Memory B cell (primary cell): ENCODE results near the gene GBF1.

Source experiments
- ATAC-seq: fragments of 150-1000 bp; cut with Tn5 transposase; 2 replicates; pipeline ENCODE4 v1.10.0; 2021; ENCODE audit warnings: low read depth, mild to moderate bottlenecking, moderate library complexity
- DNase-seq, 2 donors: peaks; one replicate each; pipeline ENCODE4 v3.0.0; 2022; ENCODE audit warnings: low spot score in 2 of 2
- H3K27ac Mint-ChIP-seq: one replicate; pipeline ENCODE4 v1.8.0; 2022; ENCODE audit warnings: mild to moderate bottlenecking, moderate library complexity, mixed read lengths
- H3K27me3 Mint-ChIP-seq: one replicate; pipeline ENCODE4 v1.8.0; 2022; ENCODE audit warnings: mixed read lengths
- H3K36me3 Mint-ChIP-seq: one replicate; pipeline ENCODE4 v1.8.0; 2022; ENCODE audit warnings: mild to moderate bottlenecking, mixed read lengths
- H3K4me1 Mint-ChIP-seq: one replicate; pipeline ENCODE4 v1.8.0; 2022; ENCODE audit warnings: mixed read lengths
- H3K4me3 Mint-ChIP-seq: one replicate; pipeline ENCODE4 v1.8.0; 2022; ENCODE audit warnings: mild to moderate bottlenecking, moderate library complexity, mixed read lengths
- H3K9me3 Mint-ChIP-seq: one replicate; pipeline ENCODE4 v1.8.0; 2022; ENCODE audit warnings: mixed read lengths

GBF1 gene

GRCh38 chr10:102406815-102407214 lies 161.5 kb downstream of the GBF1 start:
- Mint-ChIP-seq H3K27ac (no peak overlapping the region), H3K4me3 (no peak overlapping the region), H3K9me3 (no peaks in the 10 kb centered on the region), H3K36me3 (peaks cover 3% of the 10 kb centered on the region), H3K27me3 (peaks cover 22% of the 10 kb centered on the region), H3K4me1 (peaks cover 24% of the 10 kb centered on the region)
- DNase-seq (no peak), ATAC-seq (no peak)

- no peaks in the 10 kb centered on the region for H3K36me3 Mint-ChIP-seq
- no peak overlapping the region for H3K4me3 Mint-ChIP-seq
- ATAC-seq: no peak
- no peak overlapping the region for H3K27ac Mint-ChIP-seq
- H3K27me3 Mint-ChIP-seq: peaks cover 24% of the 10 kb centered on the region
- peaks cover 27% of the 10 kb centered on the region for H3K4me1 Mint-ChIP-seq
- no peaks in the 10 kb centered on the region for H3K9me3 Mint-ChIP-seq
- DNase-seq: no peak
Observed at GRCh38 chr10:102407425-102408130, 162.2 kb downstream of the GBF1 start.

- Mint-ChIP-seq H3K4me1 (peaks cover 32% of the 10 kb centered on the region), H3K27ac (no peak overlapping the region), H3K36me3 (no peaks in the 10 kb centered on the region), H3K4me3 (peak overlapping the region; percentile 65), H3K9me3 (no peaks in the 10 kb centered on the region), H3K27me3 (peaks cover 24% of the 10 kb centered on the region)
- ATAC-seq (no peak), DNase-seq (no peak)
Observed at GRCh38 chr10:102408131-102408727, 162.9 kb downstream of the GBF1 start.

- Mint-ChIP-seq H3K36me3 (no peaks in the 10 kb centered on the region), H3K4me1 (peaks cover 28% of the 10 kb centered on the region), H3K27me3 (peaks cover 24% of the 10 kb centered on the region), H3K9me3 (no peaks in the 10 kb centered on the region), H3K27ac (peak overlapping the region; percentile 37), H3K4me3 (peak overlapping the region; percentile 66)
- ATAC-seq: peak; percentile 43
- DNase-seq: peak in 1 of 2 donors; percentile 34
Observed at GRCh38 chr10:102408728-102409603, 163.6 kb downstream of the GBF1 start.

- ATAC-seq: no peak
- peak in 1 of 2 donors; percentile 17 for DNase-seq
- Mint-ChIP-seq H3K27me3 (peaks cover 29% of the 10 kb centered on the region), H3K4me3 (peak overlapping the region; percentile 66), H3K4me1 (peaks cover 28% of the 10 kb centered on the region), H3K9me3 (no peaks in the 10 kb centered on the region), H3K36me3 (no peaks in the 10 kb centered on the region), H3K27ac (peak overlapping the region; percentile 37)
Observed at GRCh38 chr10:102409604-102410428, 164.5 kb downstream of the GBF1 start.

GRCh38 chr10:102410429-102411073 lies 165.2 kb downstream of the GBF1 start:
- DNase-seq (peak in 1 of 2 donors; percentile 13), ATAC-seq (no peak)
- Mint-ChIP-seq H3K4me3 (peak overlapping the region; percentile 66), H3K27me3 (peaks cover 29% of the 10 kb centered on the region), H3K9me3 (no peaks in the 10 kb centered on the region), H3K27ac (no peak overlapping the region), H3K36me3 (no peaks in the 10 kb centered on the region), H3K4me1 (peaks cover 28% of the 10 kb centered on the region)

GRCh38 chr10:102411341-102412255 lies 166.3 kb downstream of the GBF1 start:
- Mint-ChIP-seq H3K4me3 (peak overlapping the region; percentile 18), H3K36me3 (peaks cover 2% of the 10 kb centered on the region), H3K27me3 (peaks cover 35% of the 10 kb centered on the region), H3K9me3 (no peaks in the 10 kb centered on the region), H3K4me1 (peaks cover 28% of the 10 kb centered on the region), H3K27ac (no peak overlapping the region)
- peak in 1 of 2 donors; percentile 11 for DNase-seq
- no peak for ATAC-seq

GRCh38 chr10:102412293-102412692 lies 167.0 kb downstream of the GBF1 start:
- no peak for DNase-seq
- ATAC-seq: no peak
- peaks cover 28% of the 10 kb centered on the region for H3K4me1 Mint-ChIP-seq
- peaks cover 2% of the 10 kb centered on the region for H3K36me3 Mint-ChIP-seq
- H3K27ac Mint-ChIP-seq: no peak overlapping the region
- H3K9me3 Mint-ChIP-seq: no peaks in the 10 kb centered on the region
- H3K4me3 Mint-ChIP-seq: no peak overlapping the region
- H3K27me3 Mint-ChIP-seq: peaks cover 37% of the 10 kb centered on the region

GRCh38 chr10:102413053-102413705 lies 167.8 kb downstream of the GBF1 start:
- Mint-ChIP-seq H3K9me3 (no peaks in the 10 kb centered on the region), H3K36me3 (peaks cover 2% of the 10 kb centered on the region), H3K4me3 (no peak overlapping the region), H3K4me1 (peaks cover 30% of the 10 kb centered on the region), H3K27me3 (peaks cover 42% of the 10 kb centered on the region), H3K27ac (no peak overlapping the region)
- ATAC-seq (peak; percentile 40), DNase-seq (peak in 1 of 2 donors; percentile 12)

- DNase-seq: no peak
- no peak overlapping the region for H3K4me3 Mint-ChIP-seq
- H3K27ac Mint-ChIP-seq: no peak overlapping the region
- H3K36me3 Mint-ChIP-seq: peaks cover 2% of the 10 kb centered on the region
- H3K4me1 Mint-ChIP-seq: peaks cover 28% of the 10 kb centered on the region
- H3K27me3 Mint-ChIP-seq: peaks cover 42% of the 10 kb centered on the region
- H3K9me3 Mint-ChIP-seq: no peaks in the 10 kb centered on the region
- ATAC-seq: no peak
Observed at GRCh38 chr10:102413806-102414561, 168.7 kb downstream of the GBF1 start.

- ATAC-seq (no peak), DNase-seq (no peak)
- Mint-ChIP-seq H3K36me3 (peaks cover 2% of the 10 kb centered on the region), H3K27ac (no peak overlapping the region), H3K4me3 (no peak overlapping the region), H3K9me3 (no peaks in the 10 kb centered on the region), H3K4me1 (peaks cover 27% of the 10 kb centered on the region), H3K27me3 (peaks cover 40% of the 10 kb centered on the region)
Observed at GRCh38 chr10:102414749-102415148, 169.4 kb downstream of the GBF1 start.
